HG03521 (cell line): ENCODE results near the gene PRR22.
"Not testable (repeated sequence)": the region's sequence is repeated elsewhere in the genome, so short reads cannot be mapped to it uniquely, and the experiment has no call there.

Experiments
- ATAC-seq: cut with Tn5 transposase; IDR thresholded peaks from one replicate; pipeline ENCODE4 v1.9.1; 2021; ENCODE audit warnings: mild to moderate bottlenecking, moderate library complexity; ENCODE audit not compliant: unreplicated experiment

Gene PRR22

DNA sequence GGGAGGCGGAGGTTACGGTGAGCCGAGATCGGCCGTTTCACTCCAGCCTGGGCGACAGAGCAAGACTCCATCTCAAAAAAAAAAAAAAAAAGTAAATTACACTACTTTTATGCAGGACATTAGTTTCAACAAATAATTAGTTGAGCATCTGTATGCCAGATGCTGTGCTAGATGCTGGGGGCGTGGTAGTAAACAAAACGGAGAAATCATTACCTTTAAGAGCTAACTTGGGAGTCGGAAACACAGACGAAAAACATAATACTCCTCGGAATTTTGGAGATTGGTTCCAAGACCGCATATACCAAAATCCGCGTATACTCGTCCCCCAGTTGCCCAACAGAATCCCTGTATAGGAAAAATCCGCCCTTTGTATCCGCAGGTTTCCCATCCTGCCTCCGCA, 7.7 kb upstream of the PRR22 start:
- no peak for ATAC-seq

DNA sequence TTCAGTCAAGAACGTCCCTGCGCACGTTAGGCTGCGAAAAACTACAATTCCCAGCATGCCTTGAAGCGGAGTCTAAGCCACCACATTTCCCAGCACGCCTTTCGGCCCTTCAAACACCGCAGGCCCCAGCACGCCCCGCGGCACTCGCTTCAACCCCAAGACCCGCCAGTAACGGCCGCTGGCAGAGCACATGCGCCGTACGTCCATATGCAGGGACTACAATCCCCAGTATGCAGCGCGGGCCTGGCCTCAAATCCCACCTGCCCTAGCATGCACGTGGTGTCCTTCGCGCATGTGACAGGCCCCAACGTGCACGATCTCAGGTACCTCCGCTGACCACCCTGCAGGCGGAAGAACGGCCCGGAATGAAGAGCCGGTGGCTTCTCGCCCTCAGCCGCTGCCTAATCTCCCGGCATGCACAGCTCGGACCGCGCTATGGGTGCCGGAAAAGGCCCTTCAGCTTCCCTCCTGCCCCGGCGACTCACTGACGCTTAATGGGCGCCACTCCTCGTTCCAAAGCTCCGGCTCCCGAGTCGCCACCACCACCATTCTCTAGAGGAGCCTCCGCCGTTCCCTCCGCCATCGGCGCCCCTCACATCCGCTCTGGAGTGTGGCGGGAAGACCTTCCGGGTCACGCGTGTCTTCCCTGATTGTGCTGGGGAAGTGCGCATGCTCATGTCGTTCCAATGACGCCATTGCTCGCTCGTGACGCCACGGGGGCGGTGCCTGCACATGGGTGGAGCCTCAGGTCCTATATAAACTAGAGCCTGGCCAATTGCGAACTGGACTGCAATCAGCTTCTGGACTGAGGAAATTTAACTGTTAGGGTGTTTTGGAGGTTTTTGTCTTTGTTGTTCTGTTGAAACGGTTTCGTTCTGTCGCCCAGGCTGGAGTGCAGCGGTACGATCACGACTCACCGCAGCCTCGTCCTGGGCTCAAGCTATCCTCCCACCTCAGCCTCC, 6.3 kb upstream of the PRR22 start, which contains the start of gene DUS3L:
Gene DUS3L (minus strand): TSS at position 605 of the 962 bp plus-strand sequence. CDS start 22 bp downstream, at position 583.
- ATAC-seq: peak; percentile 91

DNA sequence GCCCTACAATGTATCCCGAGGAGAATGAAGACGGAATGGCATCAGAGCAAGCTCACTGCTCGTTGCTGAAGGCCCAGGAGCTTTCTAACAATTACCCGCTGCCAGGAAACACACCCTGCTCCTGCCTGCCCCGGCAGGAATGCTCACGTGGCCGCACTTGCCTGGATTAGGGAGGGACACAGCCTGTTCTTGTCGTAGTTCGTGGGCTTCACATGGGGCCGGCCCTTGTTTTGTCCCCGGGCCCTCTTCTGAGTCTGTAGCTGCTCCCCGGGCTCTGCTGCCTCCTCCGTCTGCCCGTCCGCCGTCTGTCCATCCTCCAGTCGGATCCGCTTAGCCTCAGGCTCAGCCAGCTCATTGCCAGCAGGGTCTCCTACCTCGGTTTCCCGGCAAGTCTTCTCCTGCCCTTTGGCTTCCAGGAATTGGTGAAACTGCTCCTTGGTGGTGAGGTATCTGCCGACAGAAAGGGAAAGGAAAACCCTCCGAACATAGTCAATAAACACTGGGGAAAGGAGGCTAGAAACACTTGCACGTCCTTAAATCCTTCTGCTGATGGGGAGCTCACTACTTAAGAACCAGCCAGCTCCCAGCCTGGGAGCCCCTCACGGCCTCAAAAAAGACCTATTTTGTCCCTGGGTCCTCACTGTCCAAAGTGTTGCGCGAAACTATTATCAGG, 5.5 kb upstream of the PRR22 start:
- no peak for ATAC-seq

DNA sequence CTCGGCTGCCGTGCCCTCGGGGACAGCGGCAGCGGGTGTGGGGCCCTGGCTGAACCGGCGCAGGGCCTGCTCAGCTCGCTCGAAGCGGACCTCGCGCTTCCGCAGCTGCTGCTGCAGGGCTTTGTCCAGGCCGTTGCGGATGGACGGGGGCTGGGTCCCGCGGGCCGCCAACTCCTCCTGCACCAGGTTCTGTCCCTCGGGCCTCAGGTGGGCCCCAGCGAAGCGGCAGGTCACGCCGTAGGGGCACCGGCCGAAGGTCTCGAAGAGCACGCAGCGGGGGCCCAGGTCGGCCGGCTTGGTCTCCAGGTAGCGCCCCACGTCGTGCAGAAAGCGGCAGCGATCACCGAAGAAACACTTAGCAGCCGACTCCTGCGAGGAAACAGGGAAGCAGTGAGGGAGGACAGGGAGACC, 4.8 kb upstream of the PRR22 start:
- no peak for ATAC-seq

DNA sequence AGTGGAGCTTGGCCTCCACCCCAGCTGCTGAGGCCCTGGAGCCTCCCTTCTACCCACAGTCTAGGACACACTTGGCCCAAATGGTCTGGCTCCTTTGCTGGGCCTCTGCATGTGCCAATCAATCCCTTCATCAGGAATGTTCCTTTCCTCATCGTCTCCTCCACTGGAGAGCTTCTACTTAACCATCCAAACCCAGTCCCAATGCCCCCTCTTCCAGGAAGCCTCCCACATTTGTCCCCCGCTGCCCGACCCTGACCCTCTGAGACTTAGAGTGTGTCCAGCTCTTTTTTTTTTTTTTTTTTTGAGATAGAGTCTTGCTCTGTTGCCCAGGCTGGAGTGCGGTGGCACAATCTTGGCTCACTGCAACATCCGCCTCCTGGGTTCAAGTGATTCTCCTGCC, 3.9 kb upstream of the PRR22 start:
- ATAC-seq: no peak

DNA sequence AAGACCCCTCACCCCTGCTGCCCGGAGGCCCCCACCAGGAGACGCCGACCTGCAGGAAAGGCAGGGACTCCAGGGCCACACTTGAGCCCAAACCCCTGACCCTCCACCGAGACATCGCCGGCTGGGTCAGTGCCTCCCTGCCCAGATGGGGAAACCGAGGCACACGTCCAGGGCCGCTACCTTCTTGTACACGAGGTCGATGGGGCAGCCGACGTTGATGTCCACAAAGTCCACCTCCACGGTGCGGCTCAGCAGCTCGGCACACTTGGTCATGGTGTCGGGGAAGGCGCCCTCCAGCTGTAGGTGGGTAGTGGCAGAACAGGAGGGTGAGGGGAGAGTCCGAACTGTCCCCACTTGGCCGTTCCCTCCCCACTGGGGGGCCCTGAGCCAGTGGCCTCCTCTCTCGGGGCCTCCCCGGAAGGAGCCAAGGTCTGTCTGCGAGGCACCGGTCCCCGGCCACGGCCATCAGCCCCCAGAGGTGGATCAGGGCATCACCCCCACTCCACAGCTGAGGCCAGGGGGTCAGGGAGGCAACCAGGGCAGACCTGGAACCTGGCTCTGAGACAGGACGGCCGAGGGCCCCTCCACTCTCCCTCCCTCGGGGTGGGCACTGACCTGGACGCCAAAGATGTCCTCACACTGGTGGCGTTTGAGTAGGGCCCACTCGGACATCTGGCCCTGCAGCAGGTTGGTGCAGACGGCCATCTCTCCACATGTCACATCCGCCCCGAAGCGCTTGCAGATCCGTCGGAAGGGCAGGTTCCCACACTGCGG, 3.0 kb upstream of the PRR22 start:
- no peak for ATAC-seq

DNA sequence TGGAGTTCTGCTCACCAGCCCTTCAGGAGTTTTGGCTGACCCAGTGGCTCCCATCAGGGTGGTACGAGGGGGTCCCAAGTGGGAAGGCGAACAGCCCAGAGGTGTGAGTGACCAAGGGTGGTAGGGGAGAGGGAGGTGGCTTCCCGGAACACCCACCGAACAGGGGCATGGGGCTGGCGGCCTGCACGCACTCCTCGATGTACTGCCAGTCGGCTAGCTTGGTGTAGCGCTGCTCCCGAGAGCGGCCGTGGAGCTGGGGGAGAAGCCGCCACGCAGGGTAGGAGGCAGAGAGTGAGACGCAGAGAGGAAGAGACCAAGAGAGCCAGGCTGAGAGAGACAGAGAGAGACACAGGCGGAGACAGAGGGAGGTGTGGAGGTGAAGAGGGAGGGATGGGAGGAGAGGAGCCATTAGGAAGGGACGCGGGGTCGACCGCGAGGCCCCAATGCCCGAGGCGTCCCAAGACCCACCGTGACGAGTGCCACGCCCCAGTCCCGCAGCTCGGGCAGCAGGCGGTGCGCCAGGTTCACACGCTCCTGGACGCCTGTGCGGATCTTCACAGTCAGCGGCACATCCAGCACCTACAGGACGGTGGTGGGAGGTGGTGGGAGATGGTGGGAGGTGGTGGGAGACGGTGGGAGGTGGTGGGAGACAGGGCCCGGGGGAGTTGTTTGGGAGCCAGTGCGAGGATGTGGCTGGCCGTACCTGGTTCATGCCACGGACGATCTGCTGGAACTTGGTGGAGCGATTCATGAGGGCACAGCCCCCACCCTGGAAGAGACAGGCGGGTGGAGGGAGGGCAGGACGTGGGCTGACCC, 2.3 kb upstream of the PRR22 start:
- ATAC-seq: no peak

DNA sequence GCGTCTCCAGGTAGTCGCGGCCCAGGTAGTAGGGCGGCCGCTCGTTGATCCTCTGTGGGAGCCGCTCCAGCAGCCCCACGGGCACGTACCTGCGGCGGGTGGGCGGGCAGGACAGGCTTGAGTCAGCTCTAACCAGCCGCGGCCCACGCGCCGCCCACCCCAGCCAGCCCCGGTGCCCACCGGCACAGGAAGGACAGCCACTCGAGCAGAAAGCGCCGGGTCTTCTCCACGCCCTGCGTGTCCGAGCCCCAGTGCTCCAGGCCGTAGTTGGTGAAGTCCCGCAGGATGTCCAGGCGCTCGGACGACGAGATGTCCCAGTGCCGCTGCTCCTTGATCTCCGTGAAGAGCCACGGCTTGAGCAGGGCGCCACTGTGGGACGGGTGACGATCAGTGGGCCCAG, 877 bp upstream of the PRR22 start:
- ATAC-seq: no peak

DNA sequence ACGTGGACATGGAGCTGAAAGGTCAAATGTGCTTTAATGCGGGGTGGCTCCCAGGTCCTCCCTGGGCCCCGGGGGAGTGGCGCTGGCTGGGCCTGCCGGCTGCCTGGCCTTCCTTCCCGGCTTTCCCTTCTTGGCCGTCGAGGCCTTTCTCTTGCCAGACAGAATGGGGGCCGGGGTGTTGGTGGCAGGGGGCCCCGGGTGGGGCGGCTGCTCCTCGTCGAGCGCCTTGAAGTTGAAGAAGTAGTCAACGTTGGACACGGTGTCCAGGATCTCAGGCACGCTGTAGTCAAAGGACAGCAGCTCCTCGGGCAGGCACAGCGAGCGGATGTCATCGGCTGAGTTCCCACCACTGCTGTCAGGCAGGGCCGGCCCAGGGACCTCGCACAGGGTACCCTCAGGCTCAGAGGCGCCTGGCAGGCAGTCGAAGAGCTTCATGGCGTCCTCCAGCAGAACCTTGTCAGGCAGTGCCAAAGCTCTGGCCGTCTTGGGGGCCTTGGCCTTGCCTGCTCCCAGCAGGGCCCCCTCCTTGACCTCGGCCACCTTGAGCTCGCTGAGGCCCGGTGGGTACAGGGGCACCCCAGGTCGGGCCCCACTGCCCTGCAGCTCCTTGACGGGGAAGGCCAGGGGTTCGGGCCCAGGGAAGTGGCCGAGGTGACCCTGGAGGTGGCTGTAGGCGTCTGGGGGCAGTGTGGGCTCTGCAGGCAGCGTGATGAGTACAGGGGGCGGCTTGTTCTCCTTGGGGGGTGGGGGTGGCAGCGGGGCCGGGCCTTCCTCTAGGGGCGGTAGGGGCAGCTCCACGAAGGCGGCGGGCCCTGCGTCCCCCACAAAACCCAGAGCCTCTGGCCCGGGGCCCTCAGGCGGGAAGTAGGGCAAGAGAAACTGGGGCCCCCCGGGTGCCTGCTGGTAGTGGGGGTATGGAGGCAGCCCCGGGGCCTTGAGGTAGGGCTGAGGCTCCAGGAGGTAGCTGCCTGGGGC, 1.3 kb downstream of the PRR22 start:
- ATAC-seq: no peak

DNA sequence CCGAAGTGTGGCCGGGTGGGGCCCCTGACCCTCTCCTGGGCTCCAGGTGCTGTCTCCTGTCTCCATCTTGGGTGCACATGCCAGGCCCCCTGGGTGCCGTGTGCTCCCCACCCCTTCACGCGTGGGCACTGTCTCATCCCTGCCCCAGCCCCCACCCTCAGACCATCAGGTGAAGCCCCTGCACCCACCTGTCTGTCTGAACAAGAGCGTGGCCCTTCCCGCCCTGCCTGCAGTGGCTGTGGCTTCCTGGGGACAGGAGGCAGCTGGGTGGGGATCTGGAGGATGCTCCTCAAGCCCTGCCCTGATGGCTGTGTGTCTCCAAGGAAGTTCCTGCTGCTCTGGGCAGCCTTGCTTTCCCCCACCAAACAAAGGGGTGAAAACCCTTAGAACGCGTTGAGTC, 2.2 kb downstream of the PRR22 start:
- no peak for ATAC-seq

DNA sequence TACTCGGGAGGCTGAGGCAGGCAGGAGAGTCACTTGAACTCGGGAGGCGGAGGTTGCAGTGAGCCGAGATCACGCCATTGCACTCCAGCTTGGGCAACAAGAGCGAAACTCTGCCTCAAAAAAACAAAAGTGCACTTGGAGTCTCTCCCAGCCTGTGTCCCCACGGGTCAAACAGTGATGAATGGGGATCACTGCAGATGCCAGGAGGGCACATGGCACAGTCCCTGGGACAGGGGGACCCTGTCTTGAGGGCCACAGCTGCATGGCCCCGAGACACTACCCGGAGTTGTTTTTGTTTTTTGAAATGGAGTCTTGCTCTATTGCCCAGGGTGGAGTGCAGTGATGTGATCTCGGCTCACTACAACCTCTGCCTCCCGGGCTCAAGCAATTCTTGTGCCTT, 3.6 kb downstream of the PRR22 start:
- ATAC-seq: not testable (repeated sequence)

DNA sequence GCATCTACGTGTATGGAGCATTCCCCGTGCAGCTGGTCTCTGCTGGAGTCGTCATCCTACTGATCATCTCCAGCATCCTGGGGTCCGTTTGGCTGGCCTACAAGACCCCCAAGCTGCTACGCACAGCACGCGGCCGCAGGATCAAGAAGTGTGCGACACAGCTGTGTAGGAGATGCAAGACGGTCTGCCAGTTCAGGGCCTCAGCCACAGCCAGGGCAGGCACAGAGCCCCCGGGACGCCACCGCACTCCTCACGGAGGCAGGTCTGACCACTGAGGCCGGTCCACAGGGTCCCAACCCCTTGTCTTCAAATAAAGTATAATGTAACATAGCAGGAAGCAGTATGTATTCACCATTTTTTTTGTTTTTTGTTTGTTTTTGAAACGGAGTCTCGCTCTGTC, 6.1 kb downstream of the PRR22 start:
- no peak for ATAC-seq

DNA sequence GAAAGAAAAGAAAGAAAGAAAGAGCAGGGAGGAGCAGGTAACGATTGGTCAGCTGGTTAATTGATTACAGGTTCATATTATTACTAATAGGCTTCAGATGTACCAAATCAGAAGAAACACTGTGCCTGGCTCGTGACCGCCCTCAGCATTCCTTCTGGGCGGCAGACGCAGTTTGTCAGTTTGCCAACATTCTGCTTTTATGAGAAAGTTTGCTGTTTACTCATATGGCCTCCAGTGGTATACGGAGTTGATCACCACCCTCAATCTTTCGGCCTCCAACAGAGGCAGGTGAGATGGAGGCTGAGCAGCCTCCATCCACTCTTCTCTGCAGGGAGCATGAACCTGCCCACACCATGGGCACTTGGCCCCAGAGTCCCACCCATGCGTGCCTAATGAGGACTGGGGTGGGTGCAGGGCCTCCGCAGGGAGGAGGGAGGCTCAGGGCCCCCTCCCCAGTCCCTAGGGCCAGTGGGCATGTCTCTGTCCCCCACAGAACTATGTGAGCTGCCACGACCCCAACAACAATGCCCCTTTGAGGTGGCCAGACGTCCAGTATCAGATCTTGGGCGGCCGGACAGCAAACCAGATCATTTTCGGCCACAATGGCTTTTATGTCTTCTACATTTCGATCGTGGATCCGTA, 8.8 kb downstream of the PRR22 start:
- no peak for ATAC-seq

DNA sequence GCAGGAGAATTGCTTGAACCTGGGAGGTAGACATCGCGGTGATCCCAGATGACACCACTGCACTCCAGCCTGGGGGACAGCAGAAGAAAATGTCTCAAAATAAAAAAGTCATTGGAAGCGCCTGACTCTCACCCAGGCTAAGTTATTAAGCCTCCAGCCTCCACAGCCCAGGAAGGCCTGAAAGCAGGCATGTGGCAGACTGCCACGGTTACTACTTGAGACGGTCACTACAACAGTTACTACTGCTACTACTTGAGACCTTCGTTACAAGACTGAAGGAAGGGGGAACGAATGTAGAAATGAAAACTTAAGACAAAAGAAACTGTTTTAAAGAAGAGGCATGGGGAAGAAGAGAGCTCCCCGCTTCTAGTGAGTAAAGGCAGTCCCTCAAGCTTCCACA, 9.6 kb downstream of the PRR22 start:
- no peak for ATAC-seq

DNA sequence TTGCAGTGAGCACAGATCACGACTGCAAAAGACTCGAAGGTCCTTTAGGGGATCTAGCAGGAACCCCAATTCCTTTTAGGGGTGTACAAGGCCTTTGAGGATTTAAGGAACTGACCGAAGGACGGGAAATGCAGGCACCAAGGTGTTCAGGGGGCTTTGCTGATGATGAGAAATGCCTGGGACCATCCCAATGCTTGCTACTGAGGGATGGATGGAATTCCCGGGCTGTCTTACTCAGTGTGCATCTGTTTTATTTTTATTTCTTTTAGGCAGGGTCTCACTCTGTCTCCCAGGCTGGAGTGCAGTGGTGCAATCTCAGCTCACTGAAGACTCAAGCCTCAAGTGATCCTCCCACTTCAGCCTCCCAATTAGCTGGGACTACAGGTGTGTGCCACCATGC, 11.3 kb downstream of the PRR22 start:
- ATAC-seq: no peak

DNA sequence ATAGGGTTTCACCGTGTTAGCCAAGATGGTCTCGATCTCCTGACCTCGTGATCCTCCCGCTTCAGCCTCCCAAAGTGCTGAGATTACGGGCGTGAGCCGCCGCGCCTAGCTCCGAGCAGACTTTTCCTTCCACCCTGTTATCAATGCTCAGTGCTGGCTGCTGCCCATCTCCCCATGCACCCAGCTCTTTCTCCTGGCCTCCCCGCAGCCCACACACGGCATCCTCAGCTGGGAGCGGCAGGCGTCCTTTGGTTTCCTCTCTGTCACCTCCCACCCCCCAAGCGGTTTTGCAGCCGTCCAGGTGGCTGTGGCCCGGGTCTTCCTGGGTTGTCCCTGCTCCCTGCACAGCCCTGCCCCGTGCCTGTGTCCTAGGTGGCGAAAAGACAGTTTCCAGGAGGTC, 12.1 kb downstream of the PRR22 start:
- no peak for ATAC-seq

DNA sequence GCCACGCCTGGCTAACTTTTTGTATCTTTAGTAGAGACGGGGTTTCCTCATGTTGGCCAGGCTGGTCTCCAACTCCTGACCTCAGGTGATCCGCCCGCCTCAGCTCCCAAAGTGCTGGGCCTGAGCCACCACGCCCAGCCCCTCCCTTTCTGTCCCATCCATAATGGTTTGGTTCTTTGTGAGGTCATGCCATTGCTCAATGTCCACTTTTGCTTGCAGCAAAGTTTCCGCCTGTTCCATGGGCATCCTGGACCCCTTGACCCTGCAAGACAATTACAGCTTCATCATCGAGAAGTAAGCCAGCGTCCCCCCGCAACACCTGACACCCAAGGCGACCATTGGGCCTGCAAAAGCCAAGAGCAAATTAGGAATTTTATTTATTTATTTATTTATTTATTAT, 16.6 kb downstream of the PRR22 start:
- ATAC-seq: no peak

DNA sequence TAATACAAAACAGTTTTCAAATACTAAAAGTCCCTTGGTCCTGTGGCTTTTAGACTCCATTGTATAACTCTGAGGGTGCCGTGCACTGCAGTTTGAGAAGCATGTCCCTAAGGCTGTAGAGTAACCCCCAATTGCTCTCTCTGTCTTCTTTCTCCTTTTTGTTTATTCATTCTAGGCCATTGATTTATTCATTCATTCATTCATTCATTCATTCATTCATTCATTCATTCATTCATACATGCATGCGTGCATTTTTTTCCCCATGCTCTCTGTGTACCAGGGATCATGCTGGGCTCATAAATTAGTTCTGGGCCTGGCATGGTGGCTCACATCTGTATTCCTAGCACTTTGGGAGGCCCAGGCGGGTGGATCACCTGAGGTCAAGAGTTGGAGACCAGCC, 19.3 kb downstream of the PRR22 start:
- no peak for ATAC-seq
